Fibroblast of skin of abdomen (primary cell): ENCODE data around the gene FXYD7.
A peak's percentile ranks its signal among the peaks of the same experiment; 100 is the strongest.
"Not testable (repeated sequence)": the region's sequence is repeated elsewhere in the genome, so short reads cannot be mapped to it uniquely, and the experiment has no call there.

Experiments
- DNase-seq: peaks from one replicate; pipeline ENCODE4 v3.0.0-alpha.2; 2013

FXYD7 gene

DNA sequence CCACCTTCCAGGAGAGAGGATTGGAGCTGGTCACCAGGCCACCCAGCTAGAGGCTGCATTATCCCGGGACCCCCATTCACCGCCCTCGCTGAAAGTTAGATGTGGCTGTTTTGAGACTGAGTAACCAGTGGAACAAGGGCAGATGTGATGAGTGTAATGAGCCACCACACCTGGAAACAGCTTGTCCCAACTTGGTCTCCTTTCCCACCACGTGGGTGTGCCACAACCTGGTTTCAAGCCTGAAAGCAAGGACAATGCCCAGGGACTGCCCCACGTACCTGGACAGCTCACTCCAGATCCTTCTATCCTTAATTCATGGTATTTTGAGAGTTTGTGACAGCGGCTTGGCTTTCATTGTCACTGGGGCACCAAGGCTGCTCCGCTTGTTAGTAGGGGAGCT is 15.2 kb upstream of the FXYD7 start:
- DNase-seq = no peak

DNA sequence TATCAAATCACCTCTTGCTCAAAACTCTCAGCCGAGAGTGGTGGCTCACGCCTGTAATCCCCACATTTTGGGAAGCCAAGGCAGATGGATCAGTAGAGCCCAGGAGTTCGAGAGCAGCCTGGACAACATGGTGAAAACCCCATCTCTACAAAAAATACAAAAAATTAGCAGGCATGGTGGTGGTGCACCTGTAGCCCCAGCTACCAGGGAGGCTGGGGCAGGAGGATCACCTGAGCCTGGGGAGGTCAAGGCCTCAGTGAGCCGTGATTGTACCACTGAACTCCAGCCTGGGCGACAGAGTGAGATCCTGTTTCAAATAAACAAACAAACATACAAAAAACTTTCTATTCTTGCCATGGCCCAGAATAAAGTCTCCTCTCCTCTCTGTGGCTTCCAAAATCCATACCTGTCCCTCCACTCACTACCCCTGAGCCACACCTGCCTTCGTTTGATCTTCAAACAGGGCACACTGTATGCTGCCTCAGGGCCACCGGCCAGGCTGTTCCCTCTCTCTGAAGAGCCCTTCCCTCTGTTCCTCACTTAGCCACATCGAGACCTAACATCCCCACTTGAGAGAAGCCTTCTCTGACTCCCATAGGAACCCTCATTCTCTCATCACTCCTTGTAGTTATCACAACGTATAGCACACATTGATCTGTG is 14.5 kb upstream of the FXYD7 start:
- no peak for DNase-seq

DNA sequence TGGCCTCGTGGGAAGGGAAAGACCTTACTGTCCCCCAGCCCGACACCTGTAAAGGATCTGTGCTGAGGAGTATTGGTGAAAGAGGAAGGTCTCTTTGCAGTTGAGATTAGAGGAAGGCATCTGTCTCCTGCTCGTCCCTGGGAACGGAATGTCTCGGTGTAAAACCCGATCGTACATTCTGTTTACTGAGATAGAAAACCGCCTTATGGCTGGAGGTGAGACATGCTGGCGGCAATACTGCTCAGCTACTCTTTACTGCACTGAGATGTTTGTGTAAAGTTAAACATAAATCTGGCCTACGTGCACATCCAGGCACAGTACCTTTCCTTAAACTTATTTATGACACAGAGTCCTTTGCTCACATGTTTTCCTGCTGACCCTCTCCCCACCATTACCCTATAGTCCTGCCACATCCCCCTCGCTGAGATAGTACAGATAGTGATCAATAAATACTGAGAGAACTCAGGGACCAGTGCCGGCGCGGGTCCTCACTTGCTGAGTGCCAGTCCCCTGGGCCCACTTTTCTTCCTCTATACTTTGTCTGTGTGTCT is 13.3 kb upstream of the FXYD7 start:
- DNase-seq = not testable (repeated sequence)

DNA sequence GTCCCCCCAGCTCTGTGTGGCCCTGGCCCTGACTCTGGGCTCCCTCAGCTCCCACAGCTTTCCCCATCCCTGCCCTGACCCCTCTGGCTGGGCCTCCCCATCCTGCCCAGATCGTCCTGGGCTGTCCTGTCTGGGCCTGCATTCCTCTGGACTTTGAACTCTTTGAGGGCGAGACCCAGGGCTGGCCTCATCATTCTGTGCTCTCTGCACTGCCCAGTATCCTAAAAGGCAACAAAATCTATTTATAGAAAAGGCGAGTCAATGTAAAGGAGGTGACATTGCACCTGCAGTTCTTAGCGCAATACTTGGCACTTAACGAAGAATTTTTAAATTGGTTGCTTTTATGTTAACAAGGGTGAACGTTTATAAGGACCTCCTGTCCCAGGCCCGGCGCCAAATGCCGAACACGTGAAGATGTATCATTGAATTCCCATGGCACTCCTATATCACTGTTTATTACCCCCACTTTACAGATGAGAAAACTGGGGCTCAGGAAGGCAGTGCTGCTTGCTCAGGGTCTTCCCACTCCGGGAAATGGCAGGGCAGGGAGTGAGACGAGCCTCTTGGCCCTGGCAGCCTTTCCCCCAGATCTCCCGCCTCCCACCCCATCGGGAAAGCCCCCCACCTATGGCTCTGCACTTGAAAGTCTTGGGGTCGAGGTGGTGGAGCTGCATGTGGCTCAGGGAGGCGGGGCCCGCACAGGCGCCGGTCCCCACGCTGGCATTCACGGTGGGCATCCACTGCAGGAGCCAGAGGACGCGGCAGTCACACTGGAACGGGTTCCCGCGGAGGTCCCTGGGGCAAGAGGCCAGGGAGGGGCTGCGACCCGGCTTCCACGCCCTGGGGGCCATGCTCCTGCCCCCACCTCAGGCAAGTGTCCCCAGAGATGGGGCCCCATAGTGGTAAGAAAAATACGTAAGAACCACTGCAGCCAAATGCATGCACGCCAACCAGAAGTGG is 12.0 kb upstream of the FXYD7 start:
- DNase-seq = no peak

DNA sequence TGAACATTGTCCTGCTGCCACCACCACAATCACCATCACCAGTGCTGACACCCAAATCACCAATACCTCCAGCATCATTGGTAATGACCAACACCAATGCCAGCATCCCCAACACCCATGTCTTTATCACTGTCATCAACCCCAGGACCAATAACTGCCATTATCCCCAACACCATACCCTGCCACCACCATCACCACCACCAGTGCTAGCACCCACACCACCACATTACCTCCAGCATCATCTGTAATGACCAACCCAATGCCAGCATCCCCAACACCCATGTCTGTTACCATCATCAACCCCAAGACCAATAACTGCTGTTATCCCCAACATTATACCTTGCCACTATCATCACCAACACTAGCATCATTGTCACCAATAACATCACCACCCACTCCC is 10.8 kb upstream of the FXYD7 start:
- DNase-seq = no peak

DNA sequence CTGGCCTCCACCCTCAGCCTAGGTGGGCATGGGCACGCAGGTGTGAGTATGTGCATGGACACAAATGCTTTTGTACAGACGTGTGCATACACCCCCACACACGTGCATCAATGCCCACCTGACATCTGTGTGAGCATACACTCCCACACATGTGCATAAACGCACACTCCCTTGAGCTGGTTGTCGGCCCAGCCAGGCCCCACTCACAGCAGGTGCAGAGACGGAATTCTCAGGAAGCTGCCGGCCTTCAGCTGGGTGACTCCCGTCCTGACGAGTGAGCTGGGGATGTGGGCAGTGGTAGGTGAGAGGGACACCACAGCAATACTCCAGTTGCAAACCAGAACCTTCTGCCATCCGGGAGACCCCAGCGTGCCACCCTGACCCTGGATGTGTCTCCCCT is 9.2 kb upstream of the FXYD7 start:
- no peak for DNase-seq

DNA sequence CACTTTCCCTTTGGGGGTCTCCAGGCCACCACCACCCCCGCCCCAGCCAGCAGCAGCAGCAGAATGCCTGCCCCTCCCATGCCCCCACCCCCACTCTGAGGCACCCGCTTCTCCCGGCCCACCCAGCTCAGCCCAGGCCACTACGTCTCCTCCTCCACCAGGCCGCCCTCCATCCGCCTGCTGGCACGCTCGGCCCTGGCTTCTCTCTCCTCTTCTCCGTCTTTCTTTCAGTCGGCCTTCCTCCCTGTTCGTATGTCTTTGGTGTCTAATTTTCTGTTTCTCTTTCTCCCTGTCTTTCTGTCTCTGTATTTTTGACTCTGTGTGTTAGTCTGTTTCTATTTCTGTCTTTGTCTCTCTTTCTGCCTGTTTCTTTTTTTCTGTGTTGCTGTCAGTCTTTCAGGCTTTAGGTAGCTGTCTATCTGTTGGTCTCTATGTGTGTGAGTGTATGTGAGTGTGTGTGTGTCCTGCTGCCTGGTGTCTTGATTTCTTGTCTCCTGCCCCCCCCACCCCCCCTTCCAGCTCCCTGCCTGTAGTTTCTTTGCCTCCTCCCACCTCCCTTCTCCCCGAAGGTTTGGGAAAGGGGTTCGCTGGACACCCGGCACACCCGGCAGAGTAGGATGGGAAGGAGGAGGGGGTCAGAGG is 8.3 kb upstream of the FXYD7 start, which contains the start of gene LGI4:
Gene LGI4, minus strand, starts transcription at position 459 of the 642 bp plus-strand sequence. Its CDS starts 379 bp downstream, at position 80.
- DNase-seq = no peak

DNA sequence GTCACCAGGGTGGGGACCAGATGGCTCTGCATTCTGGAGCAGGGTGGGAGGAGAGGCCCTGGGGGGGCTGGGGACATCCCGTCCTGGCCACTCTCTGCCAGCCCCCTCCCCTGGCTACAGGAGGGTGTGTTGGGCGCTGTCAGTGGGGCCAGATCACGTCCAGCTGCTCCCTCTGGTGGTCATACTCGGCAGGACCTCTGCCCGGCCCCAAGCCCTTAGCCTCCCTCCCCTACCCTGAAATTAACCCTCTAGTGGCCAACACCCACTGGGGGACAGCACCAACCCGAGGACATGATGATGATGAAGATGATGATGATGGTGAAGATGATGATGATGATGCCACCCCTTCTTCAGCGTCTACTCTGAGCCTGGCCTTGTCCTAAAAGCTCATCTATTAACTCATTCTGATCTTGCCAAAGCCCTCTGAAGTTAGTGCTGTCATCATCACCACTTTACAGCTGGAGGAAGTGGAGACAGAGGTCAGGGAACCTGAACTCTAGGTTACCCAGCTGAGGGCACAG is 7.6 kb upstream of the FXYD7 start:
- DNase-seq = peak; percentile 53

DNA sequence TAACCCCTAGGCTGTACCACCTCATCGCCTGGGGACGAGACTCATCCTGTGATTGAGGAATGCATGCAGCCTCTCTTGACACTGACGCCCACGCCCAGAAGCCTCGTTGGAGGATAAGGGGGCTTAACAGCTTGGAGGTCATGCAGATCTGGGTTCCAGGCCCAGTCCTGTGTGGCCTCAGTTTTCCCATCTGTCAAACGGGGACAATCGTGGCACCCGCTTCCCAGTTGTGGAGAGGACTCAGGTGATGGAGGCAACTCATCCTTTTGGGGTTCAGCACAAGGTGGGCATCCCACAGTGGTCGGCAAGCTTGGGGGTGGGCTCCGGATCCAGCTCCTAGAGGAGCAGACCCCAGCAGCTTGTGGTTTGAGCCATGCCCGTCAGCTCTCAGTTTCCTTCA is 6.8 kb upstream of the FXYD7 start:
- DNase-seq = no peak

DNA sequence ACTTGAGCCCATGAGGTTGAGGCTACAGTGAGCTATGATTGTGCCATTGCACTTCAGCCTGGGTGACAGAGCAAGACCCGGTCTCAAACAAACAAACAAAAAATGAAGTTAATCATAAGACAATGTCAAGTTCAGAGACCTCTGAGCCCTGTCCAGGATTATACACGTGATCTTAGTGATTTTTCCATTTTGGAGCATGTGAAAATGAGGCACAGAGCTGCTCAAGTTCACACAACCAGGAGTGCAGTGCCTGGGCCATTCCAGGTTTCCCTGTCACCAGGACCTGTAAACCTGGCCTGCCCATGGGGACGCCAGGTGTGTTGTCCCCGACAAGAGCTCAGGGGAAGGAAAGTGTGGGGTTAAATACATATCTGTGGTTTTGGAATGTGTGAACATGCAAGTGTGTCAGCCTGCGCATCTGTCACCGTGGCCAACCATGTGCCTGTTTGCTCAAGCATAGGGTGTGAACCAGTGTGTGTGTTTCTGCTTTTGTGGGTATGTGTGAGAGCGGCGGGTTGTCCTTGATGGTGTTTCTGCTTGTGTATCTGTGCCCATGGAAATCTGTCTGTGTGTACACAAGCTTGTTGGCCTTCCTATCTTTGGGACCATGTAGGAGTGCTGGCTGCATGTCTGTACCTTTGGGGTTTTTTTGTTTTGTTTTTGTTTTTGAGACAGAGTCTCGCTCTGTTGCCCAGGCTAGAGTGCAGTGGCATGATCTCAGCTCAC is 5.9 kb upstream of the FXYD7 start:
- DNase-seq = no peak

DNA sequence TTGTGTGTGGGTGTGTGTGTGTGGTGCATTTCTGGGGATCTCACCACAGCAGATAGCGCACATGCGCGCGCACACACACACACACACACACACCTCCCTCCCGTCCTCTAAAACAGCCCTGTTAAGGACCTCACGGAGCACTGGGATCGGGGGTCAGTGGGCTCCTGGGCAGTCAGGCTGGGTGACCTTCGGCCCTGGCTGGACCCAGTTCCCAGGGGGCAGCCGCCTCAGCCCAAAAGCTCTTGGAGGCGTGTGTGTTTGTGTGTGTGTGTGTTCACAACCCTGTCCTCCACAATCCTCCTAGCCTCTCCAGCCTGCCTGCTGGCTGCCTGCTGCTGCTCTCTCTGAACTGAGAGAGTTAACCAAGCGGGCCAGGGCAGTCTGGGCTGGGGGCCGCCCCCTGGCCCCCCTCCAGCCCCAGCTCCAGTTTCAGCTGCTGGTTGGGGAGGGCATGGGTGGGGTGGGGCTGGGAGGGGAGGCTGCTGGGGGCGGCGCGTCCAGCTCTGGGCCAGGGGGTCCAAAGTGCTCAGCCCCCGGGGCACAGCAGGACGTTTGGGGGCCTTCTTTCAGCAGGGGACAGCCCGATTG is 4.7 kb upstream of the FXYD7 start, which contains the start of gene FXYD1:
Gene FXYD1, plus strand, starts transcription at position 520 of the 588 bp plus-strand sequence. CDS start 1,256 bp downstream, outside the sequence.
- DNase-seq = no peak

DNA sequence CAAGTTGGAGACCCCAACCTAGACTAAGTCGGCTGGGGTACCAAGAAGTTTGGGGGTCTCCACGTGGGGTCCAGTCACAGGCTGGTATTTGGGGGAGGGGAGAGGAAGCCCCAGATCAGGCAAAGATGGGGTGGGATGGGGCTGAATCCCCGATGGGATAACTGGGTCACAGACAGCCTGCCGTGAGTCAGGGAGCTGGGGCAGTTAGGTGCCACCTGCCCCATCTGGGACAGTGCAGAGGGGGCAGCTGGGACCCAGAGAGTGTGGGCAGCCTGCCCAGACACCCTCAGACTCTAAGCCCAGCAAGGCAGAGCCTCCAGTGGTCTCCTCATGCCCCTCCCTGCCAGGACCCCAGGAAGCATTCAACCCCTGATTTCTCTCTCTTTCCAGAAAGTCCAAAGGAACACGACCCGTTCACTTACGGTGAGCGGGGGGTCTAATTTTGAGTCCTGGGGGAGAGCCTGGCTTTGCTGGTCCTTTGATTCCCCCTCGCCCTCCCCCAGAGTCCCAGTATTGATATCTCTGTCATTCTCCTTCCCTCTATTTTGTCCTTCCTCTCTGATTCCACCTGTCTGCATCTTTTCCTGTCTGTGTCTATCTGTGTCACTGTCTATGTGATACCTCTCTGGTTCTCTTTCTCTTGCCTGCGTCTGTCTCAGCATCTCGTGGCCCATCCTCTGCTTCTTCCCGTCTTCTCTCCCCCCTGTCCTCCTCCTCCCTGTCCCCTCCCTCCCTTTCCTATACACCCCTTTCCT is 2.7 kb upstream of the FXYD7 start:
- no peak for DNase-seq

DNA sequence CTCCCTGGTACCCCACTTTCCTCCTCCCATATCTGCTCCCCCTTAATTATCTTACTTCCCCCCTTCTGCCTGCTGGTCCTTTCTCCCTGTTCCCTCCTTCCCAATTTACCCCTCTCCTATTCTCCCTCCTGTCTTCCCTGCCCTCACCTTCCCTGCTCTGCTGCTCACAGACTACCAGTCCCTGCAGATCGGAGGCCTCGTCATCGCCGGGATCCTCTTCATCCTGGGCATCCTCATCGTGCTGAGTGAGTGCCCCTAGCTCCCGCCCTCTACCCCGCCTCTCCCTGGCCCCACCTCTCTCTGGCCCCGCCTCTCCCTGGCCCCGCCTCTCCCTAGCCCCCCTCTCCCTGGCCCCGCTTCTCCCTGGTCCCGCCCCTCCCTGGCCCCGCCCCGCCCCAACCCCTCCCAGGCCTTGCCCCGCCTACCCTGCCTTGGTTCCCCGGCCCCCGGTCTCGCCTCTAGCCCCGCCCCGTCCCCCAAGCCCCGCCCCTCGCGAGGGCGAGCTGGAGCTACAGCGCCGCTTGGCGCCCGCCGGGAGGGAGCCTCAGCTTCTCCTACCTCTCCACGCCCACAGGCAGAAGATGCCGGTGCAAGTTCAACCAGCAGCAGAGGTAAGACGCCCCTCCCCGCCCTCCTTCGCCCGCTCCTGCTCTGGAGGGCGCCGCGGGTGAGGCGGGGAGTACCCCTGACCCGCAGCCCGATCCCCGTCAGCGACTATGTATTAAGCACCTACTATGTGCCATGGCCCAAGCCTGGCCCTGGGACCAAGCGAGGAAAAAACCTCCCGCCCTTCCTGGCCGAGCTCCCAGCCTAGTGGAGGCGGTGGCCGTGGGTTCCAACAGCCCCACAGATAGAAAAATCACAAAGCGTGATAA is 1.9 kb upstream of the FXYD7 start:
- DNase-seq = peak; percentile 84

DNA sequence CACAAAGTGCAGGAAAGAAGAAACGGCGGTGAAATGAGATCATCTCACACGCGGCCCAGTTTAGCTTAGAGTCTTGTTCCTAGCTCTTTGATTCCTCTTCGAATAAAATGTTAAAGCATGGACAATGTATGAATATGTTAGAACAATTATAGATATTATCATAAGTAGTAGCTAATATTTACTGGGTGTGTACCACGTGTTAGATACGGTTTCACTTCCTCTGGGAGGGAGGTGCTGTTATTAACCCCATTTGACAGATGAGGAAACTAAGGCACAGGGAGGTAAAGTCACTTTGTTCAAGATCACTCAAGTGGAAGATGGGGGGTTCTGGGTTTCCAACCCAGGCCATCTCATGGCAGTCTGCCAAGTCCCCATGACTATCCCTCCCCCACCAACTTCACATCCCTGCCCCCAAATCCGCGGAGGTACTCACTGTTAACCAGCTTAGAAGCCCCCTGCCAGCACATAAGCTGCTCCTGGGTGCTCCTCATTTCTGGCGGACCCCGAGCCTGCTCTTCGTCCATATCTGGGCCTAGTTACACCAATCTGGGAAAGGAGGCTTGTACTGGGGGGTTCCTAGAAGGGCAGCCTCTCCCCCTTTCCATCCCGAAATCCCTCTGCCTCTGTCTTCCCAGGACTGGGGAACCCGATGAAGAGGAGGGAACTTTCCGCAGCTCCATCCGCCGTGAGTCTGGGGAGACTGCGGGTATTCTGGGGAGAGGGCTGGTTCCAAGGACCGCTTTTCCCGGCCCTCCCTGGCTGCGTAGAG is 1.0 kb upstream of the FXYD7 start:
- no peak for DNase-seq

DNA sequence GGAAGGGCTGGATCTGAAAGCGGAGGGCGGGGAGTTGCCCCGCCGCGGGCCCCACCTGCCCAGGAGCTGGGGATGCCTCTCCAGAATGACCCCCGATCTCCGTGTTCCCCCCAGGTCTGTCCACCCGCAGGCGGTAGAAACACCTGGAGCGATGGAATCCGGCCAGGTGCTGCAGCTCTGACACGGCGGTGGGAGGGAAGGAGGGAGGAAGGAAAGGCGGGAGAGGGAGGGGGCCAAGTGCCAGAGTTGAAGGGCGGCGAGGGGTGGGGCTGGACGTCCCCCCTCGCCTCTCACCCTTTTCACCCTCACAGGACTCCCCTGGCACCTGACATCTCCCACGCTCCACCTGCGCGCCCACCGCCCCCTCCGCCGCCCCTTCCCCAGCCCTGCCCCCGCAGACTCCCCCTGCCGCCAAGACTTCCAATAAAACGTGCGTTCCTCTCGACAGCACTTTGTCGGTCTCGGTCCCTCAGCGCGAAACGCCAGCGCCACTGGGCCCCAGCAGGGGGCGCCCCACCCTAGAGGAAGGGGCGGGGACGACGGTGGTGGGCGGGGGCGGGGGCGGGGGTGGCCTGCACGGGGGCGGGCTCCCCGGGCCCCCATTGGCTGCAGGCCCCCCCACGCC is 337 bp upstream of the FXYD7 start:
- peak; percentile 30 for DNase-seq

DNA sequence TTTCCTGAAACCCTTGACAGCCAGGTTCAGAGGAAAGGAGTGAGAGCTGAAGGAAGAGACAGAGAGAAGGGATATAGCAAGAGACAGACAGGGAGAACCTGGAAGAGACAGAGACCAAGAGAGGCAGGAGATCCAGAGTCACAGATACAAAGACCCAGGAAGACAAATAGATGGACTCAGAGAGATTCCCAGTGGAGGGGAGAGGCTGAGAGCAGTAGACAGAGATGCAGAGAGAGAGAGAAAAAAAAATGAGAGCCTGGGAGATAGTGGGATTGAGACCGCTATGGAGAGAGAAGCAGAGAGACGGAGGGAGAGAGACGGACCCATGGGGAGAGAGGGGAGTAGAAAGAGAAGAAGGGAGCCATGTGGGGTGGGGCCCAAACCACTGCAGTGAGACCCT is 763 bp downstream of the FXYD7 start:
- no peak for DNase-seq

DNA sequence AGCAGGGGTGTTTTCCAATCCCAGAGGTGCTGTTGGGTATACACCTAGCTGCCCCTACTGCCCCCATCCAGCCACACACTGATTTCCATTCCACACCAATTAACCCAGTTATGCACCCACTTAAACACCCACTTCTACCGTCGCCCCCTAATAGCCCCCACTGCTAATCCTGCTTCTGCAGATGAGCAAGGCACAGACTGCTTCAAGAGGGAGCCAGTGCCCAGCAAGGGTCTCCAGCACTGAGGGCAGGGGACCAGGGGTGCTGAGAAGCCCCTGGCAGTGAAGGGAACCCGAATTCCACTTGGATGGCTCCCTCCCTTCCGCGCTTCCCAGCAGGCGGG is 1.2 kb downstream of the FXYD7 start:
- DNase-seq = no peak

DNA sequence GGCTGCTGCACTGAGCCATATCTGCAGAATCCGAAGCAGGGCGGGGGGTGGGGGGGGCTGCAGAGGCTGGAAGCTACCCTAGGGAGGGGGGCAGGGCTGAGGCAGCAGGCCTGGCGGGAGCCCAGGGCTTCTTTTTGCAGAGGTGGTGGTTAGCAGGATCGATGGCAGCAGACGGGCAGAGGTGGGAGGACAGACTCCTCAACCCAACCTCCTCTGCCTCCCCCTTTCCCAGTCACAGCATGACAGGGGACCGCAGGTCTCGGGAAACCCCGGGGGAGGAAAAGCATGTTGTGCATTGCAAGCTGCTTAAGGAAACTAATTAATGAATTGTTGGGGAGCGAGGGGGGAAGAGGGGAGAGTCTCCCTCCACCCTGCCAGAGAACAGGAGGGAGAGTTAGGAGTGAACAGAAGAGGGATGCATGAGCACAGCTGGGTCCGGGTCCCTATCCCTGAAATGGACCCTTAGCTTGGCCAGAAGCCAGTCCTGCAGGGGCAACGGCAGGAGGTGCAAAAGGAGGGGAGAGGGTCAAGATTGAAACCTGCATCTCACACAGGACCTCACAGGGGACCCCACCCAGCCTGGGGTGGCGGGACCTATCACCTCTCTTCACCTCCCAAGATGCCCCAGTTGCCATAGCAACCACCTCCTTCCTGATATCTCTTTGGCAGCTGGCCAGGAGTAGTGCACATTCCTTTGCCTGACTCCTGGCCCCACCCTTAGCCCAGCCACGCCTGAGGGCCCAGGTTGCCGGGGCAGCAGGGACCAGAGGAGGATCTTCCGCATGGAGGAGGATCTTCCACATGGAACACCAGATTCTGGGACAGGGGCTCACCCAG is 1.8 kb downstream of the FXYD7 start:
- no peak for DNase-seq
